Measurements from ENCODE around the gene PCLAF.

PCLAF gene

GRCh38 chr15:64314456-64314855 is 66.8 kb downstream of the PCLAF start:
- no peak for DNase-seq
